UCSD-AML1 (cell line): ENCODE results near the gene RUFY1.
"Not testable (repeated sequence)": the region's sequence is repeated elsewhere in the genome, so short reads cannot be mapped to it uniquely, and the experiment has no call there.

ENCODE experiments used
- DNase-seq: peaks from one replicate; lab custom pipeline; 2025; ENCODE audit not compliant: unreplicated experiment; lab: John Stamatoyannopoulos, UW

Gene RUFY1

DNA sequence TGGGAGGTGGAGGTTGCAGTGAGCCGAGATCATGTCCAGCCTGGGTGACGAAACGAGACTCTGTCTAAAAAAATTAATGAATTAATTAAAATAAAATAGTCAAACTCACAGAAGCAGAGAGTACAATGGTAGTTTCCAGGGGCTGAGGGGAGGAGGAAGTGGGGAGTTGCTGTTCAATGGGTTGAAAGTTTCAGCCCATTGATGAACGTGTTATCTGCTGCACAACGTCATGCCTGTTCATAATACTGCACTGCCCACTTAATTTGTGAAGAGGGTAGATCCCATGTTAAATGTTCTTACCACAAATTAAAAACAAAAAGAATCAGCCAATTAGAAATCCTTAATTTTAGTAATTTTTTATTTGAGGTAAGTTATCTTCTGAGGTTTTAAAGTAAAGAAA, 16.4 kb upstream of the RUFY1 start:
- no peak for DNase-seq

- DNase-seq: no peak
Measured at GRCh38 chr5:179534431-179534830, 15.9 kb upstream of the RUFY1 start.

GRCh38 chr5:179536676-179537075, 13.7 kb upstream of the RUFY1 start:
- no peak for DNase-seq

DNA sequence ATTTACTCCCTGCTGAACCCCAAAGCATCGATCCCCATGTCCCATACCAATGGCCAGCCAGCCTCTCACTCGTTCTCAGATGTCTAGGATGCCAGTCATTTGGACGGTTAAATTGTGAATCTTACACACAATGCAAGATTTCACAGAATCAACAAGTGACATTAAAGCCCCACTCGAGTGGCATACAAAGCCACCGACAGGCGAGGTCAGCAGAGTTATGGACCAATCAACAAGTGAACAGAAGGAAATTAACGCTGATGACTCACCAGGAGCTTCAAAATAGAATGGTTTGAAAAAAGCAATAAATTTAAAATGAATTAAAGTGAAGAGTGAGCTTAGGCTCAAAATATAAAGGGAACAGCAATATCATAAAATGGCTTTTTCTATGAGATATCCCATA, 8.2 kb upstream of the RUFY1 start:
- no peak for DNase-seq

DNA sequence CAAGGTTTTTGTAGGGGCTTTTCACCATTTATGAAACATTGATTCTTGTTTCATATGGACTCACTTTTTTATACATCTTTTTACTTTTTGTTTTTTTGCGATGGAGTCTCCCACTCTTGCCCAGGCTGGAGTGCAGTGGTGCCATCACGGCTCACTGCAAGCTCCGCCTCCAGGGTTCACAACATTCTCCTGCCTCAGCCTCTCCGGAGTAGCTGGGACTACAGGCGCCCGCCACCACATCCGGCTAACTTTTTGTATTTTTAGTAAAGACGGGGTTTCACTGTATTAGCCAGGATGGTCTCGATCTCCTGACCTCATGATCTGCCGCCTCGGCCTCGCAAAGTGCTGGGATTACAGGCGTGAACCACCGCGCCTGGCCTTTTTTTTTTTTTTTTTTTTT, 7.1 kb upstream of the RUFY1 start:
- not testable (repeated sequence) for DNase-seq

DNA sequence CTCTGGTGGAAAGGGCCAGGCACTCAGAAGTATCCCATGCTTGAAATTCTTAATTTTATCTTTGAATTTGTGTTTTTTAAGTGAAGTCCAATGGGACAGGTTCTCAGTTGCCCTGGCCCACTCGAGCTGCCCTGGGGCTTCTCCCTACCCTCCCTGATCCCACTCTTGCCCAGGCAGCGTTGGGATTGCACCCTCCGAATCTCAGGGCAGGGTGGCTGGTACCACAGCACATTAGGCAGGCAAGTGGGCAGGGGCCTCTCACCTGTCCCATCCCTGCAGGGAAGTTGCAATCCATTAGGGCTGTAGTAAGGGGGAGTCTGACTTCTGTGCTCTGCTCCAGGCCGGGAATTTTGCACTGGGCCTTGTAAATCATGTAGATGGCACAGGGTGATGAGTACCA, 2.7 kb downstream of the RUFY1 start:
- DNase-seq: no peak

DNA sequence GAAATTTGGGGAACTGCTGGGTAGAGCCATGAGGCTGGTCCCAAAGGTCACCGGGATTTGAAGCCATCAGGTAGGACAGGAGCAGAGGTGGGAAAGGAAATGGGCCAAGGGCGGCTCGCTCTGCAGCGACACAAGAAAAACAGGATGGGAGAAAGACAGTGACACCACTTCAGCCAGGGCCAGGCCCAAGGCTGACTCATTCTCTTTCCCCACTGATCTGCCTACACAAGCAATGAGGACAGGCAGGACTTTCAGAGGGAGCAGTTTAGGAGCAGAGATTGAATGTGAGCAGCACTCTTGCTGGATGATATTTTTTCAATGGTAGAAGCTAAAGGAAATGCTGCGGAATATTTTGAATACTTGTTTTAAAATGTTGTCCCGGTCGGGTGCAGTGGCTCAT, 3.5 kb downstream of the RUFY1 start:
- no peak for DNase-seq

- no peak for DNase-seq
Measured at GRCh38 chr5:179554981-179555380, 4.6 kb downstream of the RUFY1 start.

- DNase-seq: not testable (repeated sequence)
Measured at GRCh38 chr5:179558261-179558799, 8.0 kb downstream of the RUFY1 start.

GRCh38 chr5:179558932-179559283, 8.6 kb downstream of the RUFY1 start:
- DNase-seq: no peak

DNA sequence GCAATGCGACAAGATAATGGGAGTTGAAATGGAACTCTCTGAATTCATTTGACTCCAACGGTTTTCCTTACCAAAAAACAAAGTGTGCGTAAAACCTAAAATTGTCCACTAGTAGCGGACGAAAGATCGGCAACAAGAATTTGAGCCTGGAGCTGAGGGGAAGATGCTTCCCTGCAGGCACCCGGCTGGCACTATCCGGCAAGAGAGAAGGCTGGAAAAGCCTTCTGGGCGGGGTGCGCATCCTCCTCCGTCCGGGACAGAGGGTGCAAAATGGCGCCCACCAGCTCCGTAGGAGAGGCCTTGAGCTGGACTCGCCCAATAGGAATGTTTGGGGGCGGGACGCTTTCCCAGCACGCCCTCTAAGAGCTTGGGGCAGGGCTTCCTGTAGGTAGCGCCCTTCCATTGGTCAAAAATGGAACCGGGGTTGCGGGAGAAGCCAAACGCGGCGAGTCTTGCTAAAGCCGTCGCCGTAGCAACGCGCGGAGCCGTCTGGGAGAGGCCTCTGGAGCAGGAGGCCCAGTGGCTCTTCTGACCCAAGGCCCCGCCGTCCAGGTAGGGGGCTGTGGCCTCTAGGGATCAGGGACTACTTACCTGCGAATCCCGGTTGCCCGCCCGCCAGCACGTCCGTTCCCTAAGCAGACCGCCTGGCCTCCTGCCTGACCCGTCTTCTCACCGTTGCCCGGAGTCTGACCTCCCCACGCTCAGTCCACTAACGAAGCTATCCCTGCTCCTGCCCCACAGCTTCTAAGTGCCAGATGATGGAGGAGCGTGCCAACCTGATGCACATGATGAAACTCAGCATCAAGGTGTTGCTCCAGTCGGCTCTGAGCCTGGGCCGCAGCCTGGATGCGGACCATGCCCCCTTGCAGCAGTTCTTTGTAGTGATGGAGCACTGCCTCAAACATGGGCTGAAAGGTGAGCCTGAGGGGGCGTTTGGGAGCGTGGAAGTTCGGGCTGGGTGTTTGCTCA, 9.2 kb downstream of the RUFY1 start:
- DNase-seq: no peak

DNA sequence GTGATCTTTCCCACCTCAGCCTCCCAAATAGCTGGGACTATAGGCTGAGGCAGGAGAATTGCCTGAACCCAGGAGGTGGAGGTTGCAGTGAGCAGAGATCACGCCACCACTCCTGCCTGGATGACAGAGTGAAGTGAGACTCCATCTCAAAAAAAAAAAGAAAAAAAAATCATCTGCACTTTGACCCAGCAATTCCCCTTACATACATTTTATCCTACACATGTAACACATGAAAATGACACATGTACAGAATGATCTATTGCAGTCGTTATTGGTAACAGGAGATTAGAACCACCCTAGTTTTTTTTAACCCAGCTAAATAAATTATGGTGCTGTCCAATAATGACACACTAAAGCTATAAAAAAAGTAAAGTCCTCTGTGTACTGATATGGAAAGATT, 14.2 kb downstream of the RUFY1 start:
- no peak for DNase-seq

DNA sequence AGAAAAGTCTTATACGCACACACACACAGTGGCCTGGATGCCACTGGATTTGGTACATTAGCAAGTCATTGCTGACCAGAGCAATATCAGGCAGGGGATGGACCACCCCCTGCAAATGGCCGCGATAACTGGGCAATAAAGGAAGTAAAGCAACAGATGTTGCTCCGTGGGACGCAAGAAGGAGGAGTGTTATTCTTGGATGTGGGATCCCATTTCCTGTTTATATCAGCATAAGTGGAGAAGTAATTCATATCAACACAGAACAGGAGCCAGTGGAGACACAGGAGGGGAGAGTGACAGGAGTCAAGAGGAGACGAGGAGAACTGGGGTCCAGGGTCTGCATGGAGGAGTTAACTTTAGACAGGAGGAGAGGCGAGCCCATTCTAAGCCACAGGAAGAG, 18.4 kb downstream of the RUFY1 start:
- peak; percentile 76 for DNase-seq

DNA sequence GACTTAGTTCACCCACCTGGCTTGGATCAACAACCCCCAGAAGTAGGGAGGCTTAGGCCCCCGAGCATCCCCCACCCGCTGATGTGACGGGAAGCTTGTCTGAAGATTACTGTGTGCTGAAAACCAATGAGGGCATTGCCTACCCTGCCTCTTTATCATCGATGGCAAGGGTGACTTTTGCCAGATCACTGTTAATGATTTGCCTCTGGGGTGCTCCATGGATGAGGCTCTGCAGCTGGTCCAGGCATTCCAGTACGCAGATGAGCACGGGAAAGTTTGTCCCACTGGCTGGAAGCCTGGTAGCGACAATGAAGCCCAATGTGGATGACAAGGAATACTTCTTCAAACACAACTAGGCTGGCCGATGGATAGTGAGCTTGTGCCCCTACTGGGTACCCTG, 22.0 kb downstream of the RUFY1 start:
- DNase-seq: no peak

DNA sequence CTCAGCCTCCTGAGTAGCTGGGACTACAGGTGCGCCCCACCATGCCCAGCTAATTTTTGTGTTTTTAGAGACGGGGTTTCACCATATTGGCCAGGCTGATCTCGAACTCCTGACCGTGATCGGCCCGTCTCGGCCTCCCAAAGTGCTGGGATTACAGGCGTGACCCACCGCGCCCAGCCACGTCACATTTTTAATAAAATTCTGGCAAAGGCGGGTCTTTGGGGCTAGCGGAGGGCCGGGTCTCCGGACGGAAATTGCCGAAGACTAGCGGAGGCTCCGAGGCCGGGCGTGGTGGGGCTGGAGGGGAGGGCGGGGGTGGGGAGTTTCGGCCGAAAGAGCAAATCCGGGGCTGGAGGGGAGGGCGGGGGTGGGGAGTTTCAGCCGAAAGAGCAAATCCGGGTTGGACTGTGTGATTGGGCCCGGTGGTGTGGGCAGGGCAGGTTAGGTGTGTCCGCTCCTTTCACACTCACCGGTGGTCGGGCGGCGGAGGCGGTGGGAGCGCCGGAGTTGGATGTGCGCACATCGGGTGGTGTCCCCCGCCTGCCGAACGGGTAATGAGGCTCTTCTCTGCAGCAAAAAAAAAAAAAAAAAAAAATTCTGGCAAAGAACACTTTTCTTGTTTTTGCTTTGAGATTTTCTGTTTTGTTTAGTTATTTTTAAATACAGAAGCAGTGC, 27.1 kb downstream of the RUFY1 start:
- no peak for DNase-seq

DNA sequence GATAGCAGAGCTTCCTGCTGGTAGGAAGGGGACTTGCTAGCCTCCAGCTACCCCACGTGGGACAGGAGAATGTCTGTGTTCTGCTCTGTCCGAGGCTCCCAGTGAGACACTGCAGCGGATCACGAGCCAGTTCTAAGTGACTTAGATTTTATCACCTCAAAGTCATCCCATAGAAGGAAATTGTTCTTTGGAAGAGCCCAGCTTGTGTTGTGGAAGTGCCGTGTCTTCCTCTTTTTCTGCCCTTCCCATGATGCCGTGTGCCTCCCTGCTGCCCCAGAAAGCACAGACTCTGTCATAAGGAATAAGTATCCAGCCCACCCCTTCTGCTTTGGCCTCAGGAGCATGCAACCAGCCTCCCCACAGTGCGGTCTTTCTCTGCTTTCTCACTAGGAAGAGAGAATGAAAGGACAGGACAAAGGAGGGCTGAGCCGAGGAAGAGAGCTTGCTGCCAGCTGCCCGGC, 35.6 kb downstream of the RUFY1 start:
- DNase-seq: no peak

- no peak for DNase-seq
Measured at GRCh38 chr5:179588166-179588565, 37.8 kb downstream of the RUFY1 start.

DNA sequence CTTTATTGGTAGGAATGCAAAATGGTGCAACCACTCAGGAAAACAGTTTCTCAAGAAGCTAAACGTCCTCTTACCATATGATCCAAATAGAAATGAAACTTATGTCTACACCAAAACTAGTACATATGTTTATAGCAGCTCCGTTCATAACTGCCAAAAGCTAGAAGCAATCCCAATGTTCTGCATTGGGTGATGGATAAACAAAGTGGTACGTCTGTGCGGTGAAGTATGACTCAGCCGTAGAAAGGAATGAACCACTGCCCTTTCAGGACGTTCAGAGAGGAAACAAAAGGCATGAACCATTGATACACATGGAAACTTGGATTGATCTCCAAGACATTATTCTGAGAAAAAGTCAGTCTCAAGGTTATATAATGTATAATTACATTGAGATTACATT, 45.6 kb downstream of the RUFY1 start:
- no peak for DNase-seq

GRCh38 chr5:179596421-179596820, 46.1 kb downstream of the RUFY1 start:
- no peak for DNase-seq

- no peak for DNase-seq
Measured at GRCh38 chr5:179599100-179599499, 48.7 kb downstream of the RUFY1 start.

DNA sequence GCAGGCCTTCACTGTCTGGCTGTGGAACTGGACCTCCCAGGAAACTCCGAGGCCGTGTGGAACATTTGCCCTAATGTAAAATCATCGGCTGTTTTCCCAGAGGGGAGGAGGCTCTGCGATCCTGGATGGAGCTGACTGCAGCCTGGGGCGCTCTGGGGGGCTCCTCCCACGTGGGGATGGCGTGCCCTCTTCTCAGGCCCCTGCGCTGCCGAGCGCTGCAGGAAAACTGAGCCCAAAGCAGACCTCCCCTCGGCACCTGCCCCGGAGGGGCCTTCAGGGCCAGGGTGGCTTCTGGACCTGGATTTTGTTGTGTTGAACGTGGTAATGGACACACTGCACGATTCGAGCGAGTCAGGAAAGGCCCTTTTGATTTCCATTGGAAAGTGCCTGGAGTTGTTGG, 49.2 kb downstream of the RUFY1 start:
- no peak for DNase-seq

DNA sequence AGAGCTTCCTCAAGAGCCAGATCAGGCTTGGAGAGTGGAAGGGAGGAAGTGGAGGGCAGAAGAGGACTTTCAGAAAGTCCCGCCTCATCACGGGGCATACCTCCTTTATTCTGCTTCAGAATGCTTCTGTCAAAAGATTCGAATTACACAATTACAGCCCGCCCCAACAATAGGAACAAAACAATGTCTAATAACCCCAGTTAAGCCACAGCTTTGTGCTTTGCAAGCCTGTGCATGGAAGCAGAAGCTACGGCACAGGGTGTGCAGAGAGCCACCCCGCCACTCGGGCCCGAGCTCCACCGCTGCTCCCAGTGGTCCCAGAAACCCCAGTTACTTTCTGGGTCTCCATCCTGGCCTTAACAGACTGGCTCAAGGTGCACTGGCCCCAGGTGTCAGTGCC, 49.6 kb downstream of the RUFY1 start:
- no peak for DNase-seq
